Measurements from ENCODE around the gene NHSL2.

NHSL2 gene

GRCh38 chrX:72050011-72050410, 139.4 kb downstream of the NHSL2 start:
- no peak overlapping the region for H3K4me3 ChIP-seq (IDR thresholded peaks at IDR 0.05; ENCODE audit: insufficient read depth, low read depth, low read length)
- H2AFZ ChIP-seq (ENCODE audit: low read depth) = no peak overlapping the region
- H3K4me2 ChIP-seq = no peak overlapping the region
- H3K27me3 ChIP-seq (ENCODE audit: insufficient read depth, low read depth) = no peaks in the 10 kb centered on the region
- H3K36me3 ChIP-seq (ENCODE audit: insufficient read depth) = no peaks in the 10 kb centered on the region
- H4K20me1 ChIP-seq (ENCODE audit: insufficient read depth) = no peaks in the 10 kb centered on the region
- H3K27ac ChIP-seq = no peak overlapping the region
- no peak for TF ChIP-seq CTCF (conservative IDR thresholded peaks at IDR 0.05; ENCODE audit: low read depth, low read length)
- no peaks in the 10 kb centered on the region for H3K4me1 ChIP-seq (ENCODE audit: low read depth, poor library complexity, severe bottlenecking)
- no peak overlapping the region for H3K9ac ChIP-seq
- no peaks in the 10 kb centered on the region for H3K79me2 ChIP-seq (ENCODE audit: insufficient read depth, low read depth)

- H3K4me2 ChIP-seq = no peak overlapping the region
- H2AFZ ChIP-seq (ENCODE audit: low read depth) = no peak overlapping the region
- H3K27ac ChIP-seq = no peak overlapping the region
- H3K79me2 ChIP-seq (ENCODE audit: insufficient read depth, low read depth) = no peaks in the 10 kb centered on the region
- no peak overlapping the region for H3K4me3 ChIP-seq (IDR thresholded peaks at IDR 0.05; ENCODE audit: insufficient read depth, low read depth, low read length)
- no peaks in the 10 kb centered on the region for H3K27me3 ChIP-seq (ENCODE audit: insufficient read depth, low read depth)
- no peaks in the 10 kb centered on the region for H3K36me3 ChIP-seq (ENCODE audit: insufficient read depth)
- no peaks in the 10 kb centered on the region for H3K4me1 ChIP-seq (ENCODE audit: low read depth, poor library complexity, severe bottlenecking)
- no peak overlapping the region for H3K9ac ChIP-seq
- H4K20me1 ChIP-seq (ENCODE audit: insufficient read depth) = no peaks in the 10 kb centered on the region
- no peak for TF ChIP-seq CTCF (conservative IDR thresholded peaks at IDR 0.05; ENCODE audit: low read depth, low read length)
These were observed 140.9 kb downstream of the NHSL2 start for GRCh38 chrX:72051589-72051988.

GRCh38 chrX:72052415-72053090, 141.9 kb downstream of the NHSL2 start:
- no peak overlapping the region for H3K4me2 ChIP-seq
- no peaks in the 10 kb centered on the region for H3K79me2 ChIP-seq (ENCODE audit: insufficient read depth, low read depth)
- H2AFZ ChIP-seq (ENCODE audit: low read depth) = no peak overlapping the region
- H3K4me1 ChIP-seq (ENCODE audit: low read depth, poor library complexity, severe bottlenecking) = no peaks in the 10 kb centered on the region
- H3K27ac ChIP-seq = no peak overlapping the region
- H3K9ac ChIP-seq = no peak overlapping the region
- no peak for TF ChIP-seq CTCF (conservative IDR thresholded peaks at IDR 0.05; ENCODE audit: low read depth, low read length)
- H3K27me3 ChIP-seq (ENCODE audit: insufficient read depth, low read depth) = no peaks in the 10 kb centered on the region
- no peaks in the 10 kb centered on the region for H4K20me1 ChIP-seq (ENCODE audit: insufficient read depth)
- no peaks in the 10 kb centered on the region for H3K36me3 ChIP-seq (ENCODE audit: insufficient read depth)
- H3K4me3 ChIP-seq (IDR thresholded peaks at IDR 0.05; ENCODE audit: insufficient read depth, low read depth, low read length) = no peak overlapping the region

- H3K9ac ChIP-seq = no peak overlapping the region
- H3K79me2 ChIP-seq (ENCODE audit: insufficient read depth, low read depth) = no peaks in the 10 kb centered on the region
- H3K4me1 ChIP-seq (ENCODE audit: low read depth, poor library complexity, severe bottlenecking) = no peaks in the 10 kb centered on the region
- H3K4me2 ChIP-seq = no peak overlapping the region
- no peaks in the 10 kb centered on the region for H4K20me1 ChIP-seq (ENCODE audit: insufficient read depth)
- H3K27ac ChIP-seq = no peak overlapping the region
- no peak overlapping the region for H2AFZ ChIP-seq (ENCODE audit: low read depth)
- TF ChIP-seq CTCF (conservative IDR thresholded peaks at IDR 0.05; ENCODE audit: low read depth, low read length) = no peak
- H3K27me3 ChIP-seq (ENCODE audit: insufficient read depth, low read depth) = no peaks in the 10 kb centered on the region
- no peak overlapping the region for H3K4me3 ChIP-seq (IDR thresholded peaks at IDR 0.05; ENCODE audit: insufficient read depth, low read depth, low read length)
- H3K36me3 ChIP-seq (ENCODE audit: insufficient read depth) = no peaks in the 10 kb centered on the region
These were observed 142.9 kb downstream of the NHSL2 start for GRCh38 chrX:72053508-72053907.

Data from KMS-11 (cell line).